Measurements from ENCODE around the gene PDZD2.

Gene PDZD2

GRCh38 chr5:31935496-31936369 lies 296.8 kb downstream of the PDZD2 start:
- H3K27ac ChIP-seq: no peak overlapping the region
- TF ChIP-seq, protein P1, sequence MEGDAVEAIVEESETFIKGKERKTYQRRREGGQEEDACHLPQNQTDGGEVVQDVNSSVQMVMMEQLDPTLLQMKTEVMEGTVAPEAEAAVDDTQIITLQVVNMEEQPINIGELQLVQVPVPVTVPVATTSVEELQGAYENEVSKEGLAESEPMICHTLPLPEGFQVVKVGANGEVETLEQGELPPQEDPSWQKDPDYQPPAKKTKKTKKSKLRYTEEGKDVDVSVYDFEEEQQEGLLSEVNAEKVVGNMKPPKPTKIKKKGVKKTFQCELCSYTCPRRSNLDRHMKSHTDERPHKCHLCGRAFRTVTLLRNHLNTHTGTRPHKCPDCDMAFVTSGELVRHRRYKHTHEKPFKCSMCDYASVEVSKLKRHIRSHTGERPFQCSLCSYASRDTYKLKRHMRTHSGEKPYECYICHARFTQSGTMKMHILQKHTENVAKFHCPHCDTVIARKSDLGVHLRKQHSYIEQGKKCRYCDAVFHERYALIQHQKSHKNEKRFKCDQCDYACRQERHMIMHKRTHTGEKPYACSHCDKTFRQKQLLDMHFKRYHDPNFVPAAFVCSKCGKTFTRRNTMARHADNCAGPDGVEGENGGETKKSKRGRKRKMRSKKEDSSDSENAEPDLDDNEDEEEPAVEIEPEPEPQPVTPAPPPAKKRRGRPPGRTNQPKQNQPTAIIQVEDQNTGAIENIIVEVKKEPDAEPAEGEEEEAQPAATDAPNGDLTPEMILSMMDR (IDR thresholded peaks at IDR 0.05; ENCODE audit: low read depth, low read length): no peak
- no peaks in the 10 kb centered on the region for H3K36me3 ChIP-seq
- no peak overlapping the region for H3K4me3 ChIP-seq (ENCODE audit: low read depth, low read length)
- no peaks in the 10 kb centered on the region for H3K9me3 ChIP-seq (ENCODE audit: severe bottlenecking)
- no peak for DNase-seq
- no peaks in the 10 kb centered on the region for H3K27me3 ChIP-seq (ENCODE audit: insufficient read depth, low read depth, severe bottlenecking)

- H3K27ac ChIP-seq: no peak overlapping the region
- no peaks in the 10 kb centered on the region for H3K27me3 ChIP-seq (ENCODE audit: insufficient read depth, low read depth, severe bottlenecking)
- DNase-seq: no peak
Observed at GRCh38 chr5:31936683-31937082, 297.8 kb downstream of the PDZD2 start.

GRCh38 chr5:31937226-31937625 lies 298.3 kb downstream of the PDZD2 start:
- H3K4me3 ChIP-seq (ENCODE audit: low read depth, low read length): no peak overlapping the region
- TF ChIP-seq, protein P1 (IDR thresholded peaks at IDR 0.05; ENCODE audit: low read depth, low read length): no peak
- no peak overlapping the region for H3K27ac ChIP-seq
- no peaks in the 10 kb centered on the region for H3K9me3 ChIP-seq (ENCODE audit: severe bottlenecking)
- no peaks in the 10 kb centered on the region for H3K27me3 ChIP-seq (ENCODE audit: insufficient read depth, low read depth, severe bottlenecking)
- no peak for DNase-seq
- no peaks in the 10 kb centered on the region for H3K36me3 ChIP-seq

More at GRCh38 chr5:31936683-31937082, 297.8 kb downstream of the PDZD2 start:
- Histone ChIP-seq H3K9me3 (ENCODE audit: severe bottlenecking) (no peaks in the 10 kb centered on the region), H3K4me3 (ENCODE audit: low read depth, low read length) (no peak overlapping the region), H3K36me3 (no peaks in the 10 kb centered on the region)
- TF ChIP-seq, protein P1 (IDR thresholded peaks at IDR 0.05; ENCODE audit: low read depth, low read length): no peak

DNA sequence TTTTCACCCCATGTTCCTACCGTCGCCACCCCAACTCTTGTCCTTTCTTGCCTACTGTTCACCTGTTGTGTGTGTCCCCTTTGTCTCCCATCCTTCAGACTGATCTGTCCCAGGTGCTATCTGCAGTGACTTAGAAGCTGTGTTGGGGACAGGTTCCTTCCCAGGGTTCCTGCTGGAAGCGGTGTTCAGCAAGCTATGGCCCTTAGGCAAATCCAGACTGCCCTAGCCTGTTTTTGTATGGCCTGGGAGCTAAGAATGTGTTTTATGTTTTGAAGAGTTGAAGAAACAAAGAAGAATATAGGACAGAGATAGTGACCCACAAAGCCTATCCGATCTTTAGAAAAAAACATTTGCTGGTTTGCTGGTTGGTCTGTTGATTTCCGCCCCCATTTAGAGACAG lies 298.8 kb downstream of the PDZD2 start:
- Histone ChIP-seq H3K4me3 (ENCODE audit: low read depth, low read length) (no peak overlapping the region), H3K36me3 (no peaks in the 10 kb centered on the region), H3K27me3 (ENCODE audit: insufficient read depth, low read depth, severe bottlenecking) (no peaks in the 10 kb centered on the region), H3K27ac (no peak overlapping the region), H3K9me3 (ENCODE audit: severe bottlenecking) (no peaks in the 10 kb centered on the region)
- DNase-seq: no peak
- TF ChIP-seq, protein P1 (IDR thresholded peaks at IDR 0.05; ENCODE audit: low read depth, low read length): no peak

GRCh38 chr5:31939151-31939550 lies 300.2 kb downstream of the PDZD2 start:
- Histone ChIP-seq H3K4me3 (ENCODE audit: low read depth, low read length) (no peak overlapping the region), H3K27me3 (ENCODE audit: insufficient read depth, low read depth, severe bottlenecking) (no peaks in the 10 kb centered on the region), H3K27ac (no peak overlapping the region), H3K36me3 (no peaks in the 10 kb centered on the region), H3K9me3 (ENCODE audit: severe bottlenecking) (no peaks in the 10 kb centered on the region)
- DNase-seq: no peak
- TF ChIP-seq, protein P1 (IDR thresholded peaks at IDR 0.05; ENCODE audit: low read depth, low read length): no peak

All from WERI-Rb-1 (cell line).